Pancreas (tissue), 10 donors: ENCODE measurements around the gene CRELD1. TPM values are rescaled to one million over a fixed set of nuclear protein-coding genes. Genes with fewer than 3 reads are reported as not detected.
A peak's percentile ranks its signal among the peaks of the same experiment; 100 is the strongest.
"Not testable (repeated sequence)": the region's sequence is repeated elsewhere in the genome, so short reads cannot be mapped to it uniquely, and the experiment has no call there.

Source experiments
- ATAC-seq, 4 donors: fragments of 200-7000 bp; cut with Tn5 transposase; one replicate each; pipeline versions ENCODE4 v1.8.0 to v1.9.1; 2020; ENCODE audit warnings: mild to moderate bottlenecking in 4 of 4, moderate library complexity in 4 of 4
- DNase-seq, 6 donors: peaks; one replicate each; pipeline ENCODE4 v3.0.0-alpha.2; 2020
- FAIRE-seq: peaks from 2 replicates; lab custom pipeline; 2012; peaks lifted over from hg19 to GRCh38; lab: Jason Lieb, UNC
- H3K27ac ChIP-seq, 4 donors: fragments of 200-600 bp; sonication (generic); 1 replicate in 3 of 4; 2 replicates in 1 of 4; pipeline versions ENCODE4 v1.5.0 to v1.8.0; 2020
- H3K27me3 ChIP-seq, 4 donors: fragments of 200-600 bp; one replicate each; pipeline ENCODE4 v1.8.0; 2021
- H3K36me3 ChIP-seq, 3 donors: fragments of 200-600 bp; sonication (generic) in 1 of 3; one replicate each; pipeline versions ENCODE4 v1.5.0 to v1.8.0; 2020 to 2021
- H3K4me1 ChIP-seq, 3 donors: fragments of 200-600 bp; one replicate each; pipeline ENCODE4 v1.8.0; 2021
- H3K4me3 ChIP-seq, 4 donors: fragments of 200-600 bp; sonication (generic) in 2 of 4; one replicate each; pipeline versions ENCODE4 v1.5.0 to v1.8.0; 2020 to 2021
- H3K9me3 ChIP-seq, 4 donors: fragments of 200-600 bp; one replicate each; pipeline ENCODE4 v1.8.0; 2021
- WGBS, 2 donors: extraction: QIAGEN DNeasy Blood & Tissue Kit; methylation state at CpG; one replicate each; pipeline ENCODE4 v1.1.7; 2013; 5-methylcytosine and 5-hydroxymethylcytosine counted together
- intact Hi-C, 3 donors: fragments of 100-400 bp; cut with DNase I; formaldehyde crosslinking; loops; one replicate each; pipeline versions ENCODE4 v1.11.1 to v1.14.2; 2022
- polyA plus RNA-seq, 2 donors: library from polyadenylated mRNA; stranded (reverse); fragments of 200-250 nt; gene quantifications; one replicate each; pipeline ENCODE4 v1.2.3, GENCODE V29; 2013
- total RNA-seq, 6 donors: library from RNA; stranded (reverse); fragmentation: NEBNext Ultra II Directional in 4 of 6; extraction: Animal tissue kit (Norgen Biotek cat#: 25700) in 4 of 6; gene quantifications; one replicate each; pipeline versions ENCODE4 v1.2.1 to v1.2.4, GENCODE V29; 2021 to 2023
- TF ChIP-seq, protein P1 (sequence below), 4 donors: fragments of 200-600 bp; sonication (generic) in 3 of 4; IDR thresholded peaks; one replicate each; pipeline versions ENCODE4 v1.5.0 to v1.8.0; 2021; ENCODE audit warnings: antibody characterized with exemption in 4 of 4
- donor health status: healthy with polysubstance abuse.
- donor health status: DM: no; HTN: no; CAD: no; lungs with moderate emphysema.
- donor health status: DM: no; HTN: no; CAD: no.
- donor health status: control.
- donor health status: control.
- donor health status: Bipolar disorder and iron deficiency.
- donor health status: DM: yes; HTN: yes; CAD: no.
- donor health status: DM: no; HTN: no; CAD: no.
- donor health status: DM: no; HTN: no; CAD: no.
- donor health status: DM: yes; HTN: yes; CAD: no.

CRELD1 gene
- total and polyA plus RNA-seq, 8 donors: 11.3 to 45.9 (median 13.9) TPM

DNA sequence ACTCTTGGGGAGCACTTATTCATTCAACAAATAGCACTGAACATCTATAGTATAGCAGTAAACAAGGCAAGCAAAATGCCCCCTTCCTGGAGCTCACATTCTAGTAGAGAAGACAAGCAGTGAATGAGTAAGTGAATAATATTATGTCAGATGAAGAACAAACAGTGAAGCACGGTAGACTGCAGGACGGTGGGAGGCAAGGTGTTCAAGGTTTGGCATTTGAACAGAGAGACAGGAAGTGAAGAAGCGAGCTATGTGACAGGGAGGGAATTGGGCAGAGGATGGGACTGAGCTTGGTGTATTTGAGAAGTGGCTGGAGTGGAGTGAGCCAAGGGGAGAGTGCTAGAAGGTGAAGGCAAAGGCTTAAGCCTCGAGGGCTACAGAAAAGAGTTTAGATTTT, 1.4 kb downstream of the CRELD1 start:
- H3K36me3 ChIP-seq: no peaks in the 10 kb centered on the region
- H3K9me3 ChIP-seq: no peaks in the 10 kb centered on the region
- peak overlapping the region in 2 of 4 donors; percentile 66 to 67 for H3K4me3 ChIP-seq
- no peak overlapping the region for H3K27ac ChIP-seq
- TF ChIP-seq, protein P1, sequence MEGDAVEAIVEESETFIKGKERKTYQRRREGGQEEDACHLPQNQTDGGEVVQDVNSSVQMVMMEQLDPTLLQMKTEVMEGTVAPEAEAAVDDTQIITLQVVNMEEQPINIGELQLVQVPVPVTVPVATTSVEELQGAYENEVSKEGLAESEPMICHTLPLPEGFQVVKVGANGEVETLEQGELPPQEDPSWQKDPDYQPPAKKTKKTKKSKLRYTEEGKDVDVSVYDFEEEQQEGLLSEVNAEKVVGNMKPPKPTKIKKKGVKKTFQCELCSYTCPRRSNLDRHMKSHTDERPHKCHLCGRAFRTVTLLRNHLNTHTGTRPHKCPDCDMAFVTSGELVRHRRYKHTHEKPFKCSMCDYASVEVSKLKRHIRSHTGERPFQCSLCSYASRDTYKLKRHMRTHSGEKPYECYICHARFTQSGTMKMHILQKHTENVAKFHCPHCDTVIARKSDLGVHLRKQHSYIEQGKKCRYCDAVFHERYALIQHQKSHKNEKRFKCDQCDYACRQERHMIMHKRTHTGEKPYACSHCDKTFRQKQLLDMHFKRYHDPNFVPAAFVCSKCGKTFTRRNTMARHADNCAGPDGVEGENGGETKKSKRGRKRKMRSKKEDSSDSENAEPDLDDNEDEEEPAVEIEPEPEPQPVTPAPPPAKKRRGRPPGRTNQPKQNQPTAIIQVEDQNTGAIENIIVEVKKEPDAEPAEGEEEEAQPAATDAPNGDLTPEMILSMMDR (IDR thresholded peaks at IDR 0.05): no peak
- ATAC-seq (no peak), DNase-seq (no peak), FAIRE-seq (no peak)
- no peaks in the 10 kb centered on the region for H3K27me3 ChIP-seq
- intact Hi-C loops: no loop called here
- peaks cover 0 to 17% (median 16%) of the 10 kb centered on the region in 3 donors for H3K4me1 ChIP-seq
- 35 to 43% methylated on average over 4 of the region's 4 CpGs for WGBS, 2 donors

DNA sequence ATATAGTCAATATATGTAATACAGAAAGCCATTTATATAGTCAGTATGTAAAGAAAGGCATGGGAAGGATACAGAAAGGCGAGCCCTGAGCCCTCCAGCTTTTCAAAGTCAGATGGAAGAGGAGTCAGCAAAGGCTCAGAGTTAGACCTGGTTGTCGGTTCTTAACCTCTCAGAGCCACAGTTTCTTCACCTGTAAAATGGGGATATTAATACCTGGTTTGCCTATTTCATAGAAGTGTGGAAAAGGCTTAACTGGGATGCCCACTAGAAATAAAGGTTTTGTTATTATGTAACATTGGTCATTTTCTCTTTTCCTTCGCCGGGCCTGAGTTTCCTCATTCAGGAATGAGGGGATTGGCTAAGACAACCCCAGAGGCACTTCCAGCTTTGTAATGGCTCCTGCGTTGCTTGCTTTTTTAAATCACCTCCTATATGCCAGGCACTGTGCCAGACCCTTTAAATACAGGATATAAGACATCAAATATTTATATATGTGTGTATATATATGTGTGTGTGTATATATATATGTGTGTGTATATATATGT, 2.4 kb downstream of the CRELD1 start:
- peaks cover 0 to 17% (median 16%) of the 10 kb centered on the region in 3 donors for H3K4me1 ChIP-seq
- WGBS, 2 donors: 86 to 96% methylated on average over 5 of the region's 5 CpGs
- intact Hi-C loops: no loop called here

DNA sequence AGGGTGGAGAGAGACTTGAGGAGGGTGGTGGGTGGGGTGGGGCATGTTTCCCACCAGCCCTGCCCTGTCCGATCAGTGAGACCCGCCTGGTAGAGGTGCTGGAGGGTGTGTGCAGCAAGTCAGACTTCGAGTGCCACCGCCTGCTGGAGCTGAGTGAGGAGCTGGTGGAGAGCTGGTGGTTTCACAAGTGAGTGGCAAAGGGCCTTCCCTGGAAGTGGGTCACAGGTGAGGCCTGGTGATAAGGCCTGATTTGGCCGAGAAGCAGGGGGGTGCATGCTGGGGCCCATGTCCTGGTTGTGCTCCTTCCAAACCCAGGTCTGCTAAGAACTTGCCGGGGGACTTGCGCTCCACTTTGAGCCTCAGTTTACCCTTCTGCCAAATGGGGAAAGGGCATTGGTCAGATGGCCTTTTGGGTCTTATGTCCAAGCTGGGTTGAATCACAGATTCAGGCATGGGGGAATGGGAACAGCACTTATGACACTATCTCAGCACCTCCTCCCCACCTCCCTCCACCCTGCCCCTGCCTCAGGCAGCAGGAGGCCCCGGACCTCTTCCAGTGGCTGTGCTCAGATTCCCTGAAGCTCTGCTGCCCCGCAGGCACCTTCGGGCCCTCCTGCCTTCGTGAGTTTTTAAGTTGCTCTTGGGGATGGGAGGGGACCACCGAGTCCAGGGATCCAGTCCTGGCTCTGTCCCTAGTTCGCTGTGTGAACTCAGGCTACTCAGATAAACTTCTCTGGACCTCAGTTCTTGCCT, 4.0 kb downstream of the CRELD1 start:
- DNase-seq (no peak), FAIRE-seq (no peak), ATAC-seq (no peak)
- Histone ChIP-seq H3K9me3 (no peaks in the 10 kb centered on the region), H3K4me1 (peaks cover 0 to 17% (median 13%) of the 10 kb centered on the region in 3 donors), H3K27ac (no peak overlapping the region), H3K36me3 (no peaks in the 10 kb centered on the region), H3K27me3 (no peaks in the 10 kb centered on the region), H3K4me3 (no peak overlapping the region)
- TF ChIP-seq, protein P1 (IDR thresholded peaks at IDR 0.05): no peak
- intact Hi-C loops: no loop called here
- 91 to 93% methylated on average over 13 of the region's 13 CpGs for WGBS, 2 donors

More for the DNA sequence above, 2.4 kb downstream of the CRELD1 start:
- TF ChIP-seq, protein P1 (IDR thresholded peaks at IDR 0.05): no peak
- H3K27ac ChIP-seq: no peak overlapping the region
- H3K27me3 ChIP-seq: no peaks in the 10 kb centered on the region
- no peak for ATAC-seq
- H3K9me3 ChIP-seq: no peaks in the 10 kb centered on the region
- no peak for DNase-seq
- no peak for FAIRE-seq
- H3K4me3 ChIP-seq: no peak overlapping the region
- no peaks in the 10 kb centered on the region for H3K36me3 ChIP-seq

DNA sequence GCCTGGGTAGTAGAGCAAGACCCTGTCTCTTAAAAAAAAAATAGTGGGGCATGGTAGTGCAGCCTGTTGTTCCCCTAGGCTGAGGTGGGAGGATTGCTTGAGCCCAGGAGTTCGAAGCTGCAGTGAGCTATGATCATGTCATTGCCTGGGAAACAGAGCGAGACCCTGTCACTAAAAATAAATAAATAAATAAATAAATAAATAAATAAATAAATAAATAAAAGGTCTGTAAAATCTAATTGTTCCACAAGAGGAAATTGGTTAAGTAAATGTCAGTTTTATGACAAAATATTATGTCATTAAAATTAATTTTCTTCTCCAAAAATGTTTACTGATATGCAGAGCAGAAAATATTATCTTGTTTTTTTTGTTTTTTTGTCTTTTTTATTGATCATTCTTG, 5.3 kb downstream of the CRELD1 start:
- Histone ChIP-seq H3K9me3 (no peaks in the 10 kb centered on the region), H3K36me3 (no peaks in the 10 kb centered on the region), H3K4me1 (peaks cover 0 to 17% (median 13%) of the 10 kb centered on the region in 3 donors), H3K27me3 (no peaks in the 10 kb centered on the region), H3K4me3 (no peak overlapping the region), H3K27ac (no peak overlapping the region)
- intact Hi-C loops: no loop called here
- DNase-seq (no peak), FAIRE-seq (no peak), ATAC-seq (no peak)
- 92 to 96% methylated on average over 2 of the region's 2 CpGs for WGBS, 2 donors
- TF ChIP-seq, protein P1 (IDR thresholded peaks at IDR 0.05): no peak

DNA sequence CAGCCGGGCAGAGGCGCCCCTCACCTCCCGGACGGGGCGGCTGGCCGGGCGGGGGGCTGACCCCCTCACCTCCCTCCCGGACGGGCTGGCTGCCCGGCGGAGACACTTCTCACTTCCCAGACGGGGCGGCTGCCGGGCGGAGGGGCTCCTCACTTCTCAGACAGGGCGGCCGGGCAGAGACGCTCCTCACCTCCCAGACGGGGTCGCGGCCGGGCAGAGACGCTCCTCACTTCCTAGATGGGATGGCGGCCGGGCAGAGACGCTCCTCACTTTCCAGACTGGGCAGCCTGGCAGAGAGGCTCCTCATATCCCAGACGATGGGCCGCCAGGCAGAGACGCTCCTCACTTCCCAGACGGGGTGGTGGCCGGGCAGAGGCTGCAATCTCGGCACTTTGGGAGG, 6.3 kb downstream of the CRELD1 start:
- intact Hi-C loops: loop anchor here in 1 of 3 donors (10.0 kb wide), 1 partner anchor 285 kb away; no protein-coding TSS in a partner anchor
- H3K27me3 ChIP-seq, H3K27ac ChIP-seq, ATAC-seq, DNase-seq, H3K36me3 ChIP-seq, H3K9me3 ChIP-seq, H3K4me3 ChIP-seq, FAIRE-seq: not testable (repeated sequence)
- H3K4me1 ChIP-seq: peaks cover 0 to 13% (median 7%) of the 10 kb centered on the region in 3 donors
- 92 to 96% methylated on average over 19 to 31 of the region's 32 CpGs for WGBS, 2 donors
